GM19395 (cell line): Measurements from ENCODE around the gene NOS3.
A peak's percentile ranks its signal among the peaks of the same experiment; 100 is the strongest.

Experiments
- ATAC-seq: cut with Tn5 transposase; IDR thresholded peaks from one replicate; pipeline ENCODE4 v1.9.1; 2021; ENCODE audit warnings: mild to moderate bottlenecking, moderate library complexity; ENCODE audit not compliant: unreplicated experiment

NOS3 gene

DNA sequence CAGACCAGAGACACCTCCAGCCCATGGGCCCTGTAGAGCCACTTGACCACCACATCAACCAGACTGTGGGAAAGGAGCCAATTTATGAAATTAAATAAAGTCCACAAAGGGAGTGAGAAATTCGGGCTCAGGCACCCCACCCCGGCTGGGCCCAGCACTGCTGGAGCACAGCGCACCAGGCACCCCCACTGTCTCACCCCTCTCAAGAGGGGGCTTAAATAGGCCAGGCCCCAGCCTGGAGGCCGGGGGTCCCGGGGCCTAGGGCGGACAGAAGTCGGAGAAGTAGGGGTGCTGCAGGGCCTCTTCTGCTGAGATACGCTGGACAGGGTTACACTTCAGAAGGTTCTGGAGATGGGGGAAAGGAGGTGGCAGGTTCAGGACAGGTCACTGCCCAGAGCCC, 62.9 kb downstream of the NOS3 start:
- ATAC-seq: no peak

DNA sequence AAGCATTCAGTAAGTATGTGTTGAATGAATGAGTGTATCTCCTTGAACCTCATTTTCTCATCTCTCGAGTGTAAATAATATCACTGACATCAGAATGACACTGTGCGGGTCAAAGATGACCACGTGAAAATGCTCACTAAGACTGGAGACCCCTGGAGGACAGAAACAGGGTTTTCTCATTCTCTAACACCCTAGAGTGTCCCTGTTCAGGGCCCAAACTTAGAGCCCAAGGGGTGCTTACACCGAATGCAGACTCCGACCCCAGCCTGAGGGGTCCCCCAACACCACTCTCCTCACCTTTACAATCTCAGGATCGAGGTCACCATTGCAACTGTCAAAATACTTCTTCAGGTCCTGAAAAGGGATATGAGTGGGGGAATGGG, 65.5 kb downstream of the NOS3 start:
- ATAC-seq: no peak

GRCh38 chr7:151056666-151057505, 66.1 kb downstream of the NOS3 start:
- ATAC-seq: no peak

DNA sequence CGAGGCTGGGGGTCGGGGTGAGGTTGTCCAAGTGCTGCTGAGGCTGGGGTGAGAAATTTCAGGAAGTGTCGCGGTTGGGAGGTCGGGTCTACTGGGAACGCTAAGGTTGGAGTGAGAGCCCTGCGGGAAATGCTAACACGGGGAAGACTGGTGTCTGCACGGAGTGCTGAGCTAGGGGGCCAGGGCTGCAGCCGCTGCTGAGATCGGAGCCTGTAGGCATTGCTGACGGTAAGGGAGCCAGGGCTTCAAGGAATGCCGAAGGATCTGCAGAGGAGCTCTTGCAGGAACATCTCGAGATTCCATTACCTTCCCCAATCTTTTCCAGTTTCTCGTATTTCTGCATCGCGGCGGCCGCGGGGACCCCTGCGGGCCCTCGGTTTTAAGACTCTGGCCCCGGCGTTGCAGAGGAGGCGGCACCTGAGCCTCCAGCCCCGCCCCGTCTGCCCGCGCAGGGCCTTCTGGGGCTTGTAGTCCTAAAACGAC, 66.7 kb downstream of the NOS3 start, which contains the start of gene CDK5:
CDK5 (minus strand) TSS at position 392 of the 483 bp plus-strand sequence; CDS start at position 343, 49 bp downstream.
- peak; percentile 28 for ATAC-seq

GRCh38 chr7:151057989-151058780, 67.4 kb downstream of the NOS3 start:
- peak; percentile 88 for ATAC-seq

- no peak for ATAC-seq
Observed at GRCh38 chr7:151058781-151059366, 68.1 kb downstream of the NOS3 start.

DNA sequence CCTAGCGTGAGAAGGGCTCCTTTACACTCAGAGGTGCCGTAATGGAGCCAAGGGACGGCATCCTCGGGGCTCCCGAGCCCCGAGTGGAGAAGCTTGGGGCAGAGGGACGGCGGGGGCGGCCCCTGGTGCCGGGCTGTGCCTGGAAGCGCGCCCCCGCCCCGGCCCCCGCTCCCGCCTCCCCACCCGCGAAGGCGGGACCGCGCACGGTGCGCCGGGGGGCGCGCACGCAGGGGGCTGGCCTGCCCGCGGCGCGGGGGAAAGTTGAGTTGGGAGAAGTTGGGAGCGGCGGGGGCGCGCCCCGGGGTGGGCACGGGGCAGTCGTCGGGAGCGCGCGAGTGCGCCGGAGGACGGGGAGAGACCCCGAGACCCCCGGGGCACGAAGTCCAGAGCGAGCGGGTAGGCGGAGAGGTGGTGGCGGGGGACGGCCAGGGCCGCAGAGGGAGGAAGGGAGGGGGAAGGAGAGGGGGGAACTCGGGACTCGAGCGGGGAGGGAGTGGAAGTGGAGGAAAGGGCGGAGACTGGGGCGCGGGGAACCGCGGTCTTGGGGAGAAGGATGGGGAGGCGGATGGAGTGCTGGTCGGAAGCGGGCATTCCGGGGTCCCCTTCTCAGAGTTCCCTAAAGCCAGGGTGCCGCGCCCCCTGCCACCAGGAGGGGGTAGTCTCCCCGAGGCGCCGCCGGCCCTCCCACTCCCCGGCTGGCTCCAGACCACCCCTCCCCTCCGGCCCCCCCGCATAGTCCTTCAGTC, 68.7 kb downstream of the NOS3 start, which contains the start of gene SLC4A2:
SLC4A2 (plus strand) TSS at position 223 of the 746 bp plus-strand sequence. CDS start 2,399 bp downstream, outside the sequence.
- no peak for ATAC-seq

GRCh38 chr7:151060113-151060415, 69.2 kb downstream of the NOS3 start:
- ATAC-seq: no peak

DNA sequence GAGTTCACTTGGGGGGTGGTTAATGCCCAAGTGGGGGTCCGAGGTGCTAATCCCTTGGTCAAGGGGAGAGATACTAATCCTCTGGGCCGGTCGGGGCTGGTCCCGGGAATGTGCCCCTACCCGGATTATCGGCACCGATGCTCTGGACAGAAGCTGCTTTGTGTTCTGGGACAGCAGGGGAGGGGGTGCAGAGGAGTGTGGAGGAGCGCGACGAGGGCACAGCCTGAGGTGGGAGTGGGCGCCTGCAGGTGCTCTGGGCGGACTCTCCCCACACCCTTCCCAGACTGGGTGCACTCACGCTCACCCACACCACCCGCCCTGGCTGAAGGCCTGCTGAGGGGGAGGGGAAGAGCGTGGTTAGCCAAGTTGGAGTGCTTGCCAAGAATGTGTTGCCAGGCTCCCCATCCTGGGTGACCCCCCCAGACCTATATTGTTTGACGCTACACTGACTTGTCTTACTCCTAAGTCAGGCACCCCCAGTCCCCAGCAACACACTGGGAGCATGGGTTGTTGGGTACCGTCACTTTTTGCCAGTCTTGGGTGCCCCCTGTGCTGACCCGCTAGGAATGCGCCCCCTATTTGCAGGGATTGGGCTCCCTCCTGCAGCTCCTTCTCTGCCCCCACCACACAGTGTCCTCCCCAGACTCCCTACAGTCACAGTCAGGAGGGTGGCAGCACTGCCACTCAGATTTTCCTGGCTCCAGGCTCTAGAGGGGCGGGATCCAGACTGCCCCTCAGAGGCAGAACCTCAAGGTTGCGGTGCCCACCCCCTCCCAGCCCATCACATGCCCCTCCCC, 69.8 kb downstream of the NOS3 start:
- no peak for ATAC-seq

GRCh38 chr7:151061213-151062110, 70.6 kb downstream of the NOS3 start:
- ATAC-seq: no peak

DNA sequence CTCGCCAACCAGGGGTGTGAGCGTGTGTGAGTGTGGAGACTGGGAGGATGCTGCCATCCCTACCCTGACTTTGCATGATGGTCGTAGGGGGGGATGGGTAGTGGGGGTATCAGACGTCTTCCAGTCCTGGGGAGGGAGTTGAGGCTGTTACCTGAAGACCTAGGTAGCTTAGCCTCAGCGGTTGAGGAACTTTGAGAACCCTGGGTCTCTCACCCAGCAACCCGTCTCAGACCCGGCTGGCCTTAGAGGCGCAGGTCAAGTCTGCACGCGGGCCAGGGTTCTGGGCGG, 71.2 kb downstream of the NOS3 start:
- ATAC-seq: no peak

GRCh38 chr7:151062399-151063211, 71.8 kb downstream of the NOS3 start:
- no peak for ATAC-seq

- no peak for ATAC-seq
Observed at GRCh38 chr7:151063212-151063561, 72.4 kb downstream of the NOS3 start.
